HUES6 (cell line): Measurements from ENCODE around the gene CC2D2A.
"Not testable (repeated sequence)": the region's sequence is repeated elsewhere in the genome, so short reads cannot be mapped to it uniquely, and the experiment has no call there.

Experiments used
- H3K27ac ChIP-seq: 2 replicates; pipeline ENCODE4 v1.7.0; 2013; ENCODE audit warnings: low read depth, mild to moderate bottlenecking, low read length, inconsistent platforms
- H3K27me3 ChIP-seq: 2 replicates; pipeline ENCODE4 v1.6.1; 2013; ENCODE audit warnings: low read length; ENCODE audit not compliant: control insufficient read depth, insufficient read depth
- H3K36me3 ChIP-seq: 2 replicates; pipeline ENCODE4 v1.6.1; 2013; ENCODE audit warnings: low read length; ENCODE audit not compliant: control insufficient read depth, insufficient read depth
- H3K4me1 ChIP-seq: 2 replicates; pipeline ENCODE4 v1.6.1; 2013; ENCODE audit warnings: low read length; ENCODE audit not compliant: control insufficient read depth, insufficient read depth
- H3K4me3 ChIP-seq: 2 replicates; pipeline ENCODE4 v1.5.1; 2013; ENCODE audit warnings: low read depth, low read length
- H3K9ac ChIP-seq: one replicate; pipeline ENCODE4 v1.6.1; 2013; ENCODE audit warnings: mild to moderate bottlenecking, low read length
- H3K9me3 ChIP-seq: 2 replicates; pipeline ENCODE4 v1.6.1; 2013; ENCODE audit warnings: low read depth, low read length; ENCODE audit not compliant: control insufficient read depth, insufficient read depth

Gene CC2D2A

GRCh38 chr4:15592799-15593198, 123.1 kb downstream of the CC2D2A start:
- Histone ChIP-seq H3K9me3 (no peaks in the 10 kb centered on the region), H3K9ac (no peak overlapping the region), H3K27ac (no peak overlapping the region), H3K4me1 (peaks cover 7% of the 10 kb centered on the region; the same call in 1 of the 2 replicates), H3K4me3 (no peak overlapping the region), H3K27me3 (no peaks in the 10 kb centered on the region), H3K36me3 (no peaks in the 10 kb centered on the region)

GRCh38 chr4:15598644-15599043, 129.0 kb downstream of the CC2D2A start:
- Histone ChIP-seq H3K4me3 (no peak overlapping the region), H3K27ac (no peak overlapping the region), H3K27me3 (no peaks in the 10 kb centered on the region), H3K9me3 (peaks cover 2% of the 10 kb centered on the region; the same call in 1 of the 2 replicates), H3K4me1 (no peaks in the 10 kb centered on the region), H3K36me3 (peaks cover 18% of the 10 kb centered on the region; the same call in 1 of the 2 replicates), H3K9ac (no peak overlapping the region)

GRCh38 chr4:15600176-15600575, 130.5 kb downstream of the CC2D2A start:
- H3K4me1 ChIP-seq = peaks cover under 1% of the 10 kb centered on the region; the same call in 1 of the 2 replicates
- H3K9me3 ChIP-seq = peaks cover 2% of the 10 kb centered on the region; the same call in 1 of the 2 replicates
- H3K27me3 ChIP-seq = no peaks in the 10 kb centered on the region
- no peak overlapping the region for H3K4me3 ChIP-seq
- no peak overlapping the region for H3K27ac ChIP-seq
- H3K9ac ChIP-seq = no peak overlapping the region
- H3K36me3 ChIP-seq = peaks cover 29% of the 10 kb centered on the region

GRCh38 chr4:15601862-15602261, 132.2 kb downstream of the CC2D2A start:
- H3K9ac ChIP-seq = no peak overlapping the region
- peaks cover 31% of the 10 kb centered on the region for H3K36me3 ChIP-seq
- H3K4me3 ChIP-seq = no peak overlapping the region
- H3K9me3 ChIP-seq = peaks cover 2% of the 10 kb centered on the region; the same call in 1 of the 2 replicates
- no peak overlapping the region for H3K27ac ChIP-seq
- peaks cover 17% of the 10 kb centered on the region; the same call in 1 of the 2 replicates for H3K4me1 ChIP-seq
- H3K27me3 ChIP-seq = no peaks in the 10 kb centered on the region

- no peaks in the 10 kb centered on the region for H3K27me3 ChIP-seq
- peaks cover 19% of the 10 kb centered on the region; the same call in 1 of the 2 replicates for H3K4me1 ChIP-seq
- peaks cover 2% of the 10 kb centered on the region; the same call in 1 of the 2 replicates for H3K9me3 ChIP-seq
- H3K9ac ChIP-seq = no peak overlapping the region
- H3K27ac ChIP-seq = peak overlapping the region; percentile 54; the same call in 1 of the 2 replicates
- peaks cover 31% of the 10 kb centered on the region for H3K36me3 ChIP-seq
- H3K4me3 ChIP-seq = no peak overlapping the region
Measured at GRCh38 chr4:15605537-15605936, 135.9 kb downstream of the CC2D2A start.

GRCh38 chr4:15610855-15611254, 141.2 kb downstream of the CC2D2A start:
- Histone ChIP-seq H3K4me3 (no peak overlapping the region), H3K9me3 (no peaks in the 10 kb centered on the region), H3K36me3 (peaks cover 4% of the 10 kb centered on the region)

GRCh38 chr4:15612136-15612535, 142.5 kb downstream of the CC2D2A start:
- Histone ChIP-seq H3K9ac (no peak overlapping the region), H3K9me3 (peaks cover 6% of the 10 kb centered on the region), H3K27me3 (no peaks in the 10 kb centered on the region), H3K4me3 (no peak overlapping the region), H3K36me3 (peaks cover 12% of the 10 kb centered on the region), H3K27ac (no peak overlapping the region), H3K4me1 (no peaks in the 10 kb centered on the region)

More at GRCh38 chr4:15610855-15611254, 141.2 kb downstream of the CC2D2A start:
- Histone ChIP-seq H3K27ac (no peak overlapping the region), H3K27me3 (no peaks in the 10 kb centered on the region), H3K4me1 (peaks cover 11% of the 10 kb centered on the region; the same call in 1 of the 2 replicates), H3K9ac (no peak overlapping the region)

- H3K4me3 ChIP-seq, H3K27ac ChIP-seq, H3K27me3 ChIP-seq, H3K4me1 ChIP-seq, H3K9ac ChIP-seq: not testable (repeated sequence)
- peaks cover 24% of the 10 kb centered on the region for H3K36me3 ChIP-seq
- H3K9me3 ChIP-seq = peaks cover 22% of the 10 kb centered on the region
Measured at GRCh38 chr4:15614891-15615290, 145.2 kb downstream of the CC2D2A start.

GRCh38 chr4:15617407-15617806, 147.7 kb downstream of the CC2D2A start:
- not testable (repeated sequence) for H3K4me1 ChIP-seq, H3K9ac ChIP-seq, H3K4me3 ChIP-seq, H3K27ac ChIP-seq, H3K27me3 ChIP-seq
- Histone ChIP-seq H3K9me3 (peaks cover 43% of the 10 kb centered on the region), H3K36me3 (peaks cover 40% of the 10 kb centered on the region)

- H3K36me3 ChIP-seq = peaks cover 62% of the 10 kb centered on the region
- no peaks in the 10 kb centered on the region for H3K4me1 ChIP-seq
- no peaks in the 10 kb centered on the region for H3K9me3 ChIP-seq
- H3K9ac ChIP-seq = no peak overlapping the region
- H3K27ac ChIP-seq = no peak overlapping the region
- H3K4me3 ChIP-seq = no peak overlapping the region
- H3K27me3 ChIP-seq = no peaks in the 10 kb centered on the region
Measured at GRCh38 chr4:15636818-15637217, 167.1 kb downstream of the CC2D2A start.

- Histone ChIP-seq H3K27ac (no peak overlapping the region), H3K9ac (no peak overlapping the region), H3K9me3 (no peaks in the 10 kb centered on the region), H3K4me3 (no peak overlapping the region), H3K4me1 (no peaks in the 10 kb centered on the region), H3K36me3 (peaks cover 53% of the 10 kb centered on the region), H3K27me3 (no peaks in the 10 kb centered on the region)
Measured at GRCh38 chr4:15638418-15638817, 168.7 kb downstream of the CC2D2A start.
